ENCODE measurements around the gene FRMD1. TPM values are rescaled to one million over a fixed set of nuclear protein-coding genes. Genes with fewer than 3 reads are reported as not detected.

Gene FRMD1
- total RNA-seq, 1 experiment from 2014 or later: not detected

DNA sequence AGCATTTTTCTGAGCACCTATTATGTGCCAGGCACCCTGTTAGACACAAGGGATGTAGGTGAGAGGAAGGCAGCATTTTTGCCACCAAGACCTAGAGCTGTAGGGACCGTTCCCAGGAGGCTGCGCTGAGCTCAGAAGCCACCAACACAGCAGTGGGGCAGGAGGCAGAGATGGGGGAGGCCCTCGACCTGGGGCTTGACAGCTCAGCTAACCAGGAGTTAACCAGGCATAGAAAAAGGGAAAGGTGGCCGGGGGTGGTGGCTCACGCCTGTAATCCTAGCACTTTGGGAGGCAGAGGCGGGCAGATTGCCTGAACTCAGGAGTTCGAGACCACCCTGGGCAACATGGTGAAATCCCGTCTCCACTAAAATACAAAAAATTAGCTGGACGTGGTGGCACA lies 52.1 kb downstream of the FRMD1 start:
- Mint-ChIP-seq H3K36me3 (ENCODE audit: insufficient read depth, unreplicated experiment) (no peaks in the 10 kb centered on the region), H3K4me1 (ENCODE audit: insufficient read depth, unreplicated experiment) (peaks cover 5% of the 10 kb centered on the region), H3K9me3 (ENCODE audit: unreplicated experiment) (no peaks in the 10 kb centered on the region), H3K27ac (ENCODE audit: low read depth, unreplicated experiment) (no peak overlapping the region), H3K27me3 (ENCODE audit: insufficient read depth, unreplicated experiment) (peaks cover 8% of the 10 kb centered on the region), H3K4me3 (ENCODE audit: unreplicated experiment) (no peak overlapping the region)
- TF ChIP-seq, protein P1, sequence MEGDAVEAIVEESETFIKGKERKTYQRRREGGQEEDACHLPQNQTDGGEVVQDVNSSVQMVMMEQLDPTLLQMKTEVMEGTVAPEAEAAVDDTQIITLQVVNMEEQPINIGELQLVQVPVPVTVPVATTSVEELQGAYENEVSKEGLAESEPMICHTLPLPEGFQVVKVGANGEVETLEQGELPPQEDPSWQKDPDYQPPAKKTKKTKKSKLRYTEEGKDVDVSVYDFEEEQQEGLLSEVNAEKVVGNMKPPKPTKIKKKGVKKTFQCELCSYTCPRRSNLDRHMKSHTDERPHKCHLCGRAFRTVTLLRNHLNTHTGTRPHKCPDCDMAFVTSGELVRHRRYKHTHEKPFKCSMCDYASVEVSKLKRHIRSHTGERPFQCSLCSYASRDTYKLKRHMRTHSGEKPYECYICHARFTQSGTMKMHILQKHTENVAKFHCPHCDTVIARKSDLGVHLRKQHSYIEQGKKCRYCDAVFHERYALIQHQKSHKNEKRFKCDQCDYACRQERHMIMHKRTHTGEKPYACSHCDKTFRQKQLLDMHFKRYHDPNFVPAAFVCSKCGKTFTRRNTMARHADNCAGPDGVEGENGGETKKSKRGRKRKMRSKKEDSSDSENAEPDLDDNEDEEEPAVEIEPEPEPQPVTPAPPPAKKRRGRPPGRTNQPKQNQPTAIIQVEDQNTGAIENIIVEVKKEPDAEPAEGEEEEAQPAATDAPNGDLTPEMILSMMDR (IDR thresholded peaks at IDR 0.05; ENCODE audit: unreplicated experiment): no peak
- intact Hi-C loops (cut with micrococcal nuclease): no loop called here
- POLR2A ChIA-PET: no interaction called here
- CTCF ChIA-PET: interaction anchor here (0.6 kb wide), 1 partner anchor 204 kb away, joined by 3 read pairs; no protein-coding TSS in a partner anchor
- no peak for DNase-seq (ENCODE audit: unreplicated experiment)
- no TSS peak for BruUV-seq (replicated peaks)

DNA sequence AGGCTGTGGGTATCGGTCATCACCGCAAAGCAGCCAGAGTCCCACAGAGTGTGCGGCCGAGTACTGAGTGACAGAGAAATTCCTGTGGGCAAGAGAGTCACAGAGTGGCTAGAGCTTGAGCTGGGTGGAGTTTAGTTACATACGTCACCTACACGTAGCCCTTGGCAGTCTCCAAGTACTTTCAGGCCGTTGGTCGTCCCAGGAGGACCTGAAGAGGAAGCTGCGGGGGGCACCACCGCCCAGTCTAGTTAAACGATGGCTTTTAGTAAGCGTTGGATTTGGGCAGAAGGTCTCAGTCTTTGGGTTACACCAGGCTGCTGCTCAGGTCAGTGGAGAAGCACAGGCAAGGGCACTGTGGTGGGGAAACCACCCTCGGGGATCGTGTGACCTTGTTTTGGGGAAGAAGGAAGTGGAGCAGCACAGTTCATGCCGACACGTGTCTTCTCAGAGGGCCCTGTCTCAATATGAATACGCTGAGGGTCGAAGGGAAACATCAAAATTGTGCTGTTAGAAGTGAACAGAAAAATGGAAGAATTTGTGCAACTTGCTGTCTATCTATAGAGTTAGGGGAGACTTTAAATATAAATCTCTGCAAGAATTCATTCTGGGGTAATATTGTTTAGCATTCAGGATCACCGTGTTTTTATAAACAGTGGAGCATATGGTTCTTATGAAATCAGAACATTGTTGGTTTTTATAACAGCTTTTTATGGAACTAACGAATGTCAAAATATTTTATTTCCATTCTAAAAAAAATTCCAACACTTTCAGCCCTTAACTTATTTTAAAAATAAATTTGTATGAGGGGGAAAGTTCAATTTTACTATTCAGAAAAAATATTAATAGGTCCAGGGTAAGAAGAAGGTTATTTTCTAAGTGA lies 52.9 kb downstream of the FRMD1 start:
- peaks cover 5% of the 10 kb centered on the region for H3K4me1 Mint-ChIP-seq (ENCODE audit: insufficient read depth, unreplicated experiment)
- CTCF ChIA-PET: interaction anchor here (0.6 kb wide), 1 partner anchor 204 kb away, joined by 3 read pairs; no protein-coding TSS in a partner anchor
- TF ChIP-seq, protein P1 (IDR thresholded peaks at IDR 0.05; ENCODE audit: unreplicated experiment): no peak
- intact Hi-C loops (cut with micrococcal nuclease): no loop called here
- no peak overlapping the region for H3K27ac Mint-ChIP-seq (ENCODE audit: low read depth, unreplicated experiment)
- no peaks in the 10 kb centered on the region for H3K9me3 Mint-ChIP-seq (ENCODE audit: unreplicated experiment)
- BruUV-seq (replicated peaks): no TSS peak
- no peak overlapping the region for H3K4me3 Mint-ChIP-seq (ENCODE audit: unreplicated experiment)
- DNase-seq (ENCODE audit: unreplicated experiment): no peak
- H3K36me3 Mint-ChIP-seq (ENCODE audit: insufficient read depth, unreplicated experiment): no peaks in the 10 kb centered on the region
- POLR2A ChIA-PET: no interaction called here
- peaks cover 13% of the 10 kb centered on the region for H3K27me3 Mint-ChIP-seq (ENCODE audit: insufficient read depth, unreplicated experiment)

DNA sequence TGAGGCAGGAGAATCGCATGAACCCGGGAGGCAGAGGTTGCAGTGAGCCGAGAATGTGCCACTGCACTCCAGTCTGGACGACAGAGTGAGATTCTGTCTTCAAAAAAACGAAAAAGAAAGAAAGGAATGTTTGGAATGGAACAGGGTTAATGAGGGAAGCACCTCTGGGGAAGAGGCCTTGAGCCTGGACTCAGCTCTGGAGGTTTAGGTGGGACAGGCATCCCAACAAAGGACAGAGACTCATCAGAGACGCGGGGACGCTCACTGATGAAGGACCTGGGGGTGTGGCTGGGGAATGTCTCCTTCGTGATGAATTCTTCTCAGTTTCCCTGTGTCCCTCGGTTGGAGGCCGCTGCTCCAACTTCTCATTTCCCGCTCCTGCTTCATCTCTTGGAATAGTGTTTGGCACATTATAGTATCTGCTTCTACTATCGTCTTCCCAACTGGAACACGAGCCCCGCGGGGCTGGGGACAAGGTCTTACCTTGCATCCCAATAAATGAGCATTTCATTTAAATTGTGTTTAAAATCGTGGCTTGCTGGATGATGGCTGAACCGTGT lies 54.0 kb downstream of the FRMD1 start:
- ChIA-PET CTCF (interaction anchor here (0.5 kb wide), 1 partner anchor 688 kb away, joined by 5 read pairs; no protein-coding TSS in a partner anchor), POLR2A (no interaction called here)
- Mint-ChIP-seq H3K27ac (ENCODE audit: low read depth, unreplicated experiment) (no peak overlapping the region), H3K4me3 (ENCODE audit: unreplicated experiment) (no peak overlapping the region), H3K36me3 (ENCODE audit: insufficient read depth, unreplicated experiment) (no peaks in the 10 kb centered on the region), H3K9me3 (ENCODE audit: unreplicated experiment) (no peaks in the 10 kb centered on the region), H3K4me1 (ENCODE audit: insufficient read depth, unreplicated experiment) (peaks cover 5% of the 10 kb centered on the region), H3K27me3 (ENCODE audit: insufficient read depth, unreplicated experiment) (peaks cover 24% of the 10 kb centered on the region)
- intact Hi-C loops (cut with micrococcal nuclease): no loop called here
- TF ChIP-seq, protein P1 (IDR thresholded peaks at IDR 0.05; ENCODE audit: unreplicated experiment): no peak
- no TSS peak for BruUV-seq (replicated peaks)
- no peak for DNase-seq (ENCODE audit: unreplicated experiment)

DNA sequence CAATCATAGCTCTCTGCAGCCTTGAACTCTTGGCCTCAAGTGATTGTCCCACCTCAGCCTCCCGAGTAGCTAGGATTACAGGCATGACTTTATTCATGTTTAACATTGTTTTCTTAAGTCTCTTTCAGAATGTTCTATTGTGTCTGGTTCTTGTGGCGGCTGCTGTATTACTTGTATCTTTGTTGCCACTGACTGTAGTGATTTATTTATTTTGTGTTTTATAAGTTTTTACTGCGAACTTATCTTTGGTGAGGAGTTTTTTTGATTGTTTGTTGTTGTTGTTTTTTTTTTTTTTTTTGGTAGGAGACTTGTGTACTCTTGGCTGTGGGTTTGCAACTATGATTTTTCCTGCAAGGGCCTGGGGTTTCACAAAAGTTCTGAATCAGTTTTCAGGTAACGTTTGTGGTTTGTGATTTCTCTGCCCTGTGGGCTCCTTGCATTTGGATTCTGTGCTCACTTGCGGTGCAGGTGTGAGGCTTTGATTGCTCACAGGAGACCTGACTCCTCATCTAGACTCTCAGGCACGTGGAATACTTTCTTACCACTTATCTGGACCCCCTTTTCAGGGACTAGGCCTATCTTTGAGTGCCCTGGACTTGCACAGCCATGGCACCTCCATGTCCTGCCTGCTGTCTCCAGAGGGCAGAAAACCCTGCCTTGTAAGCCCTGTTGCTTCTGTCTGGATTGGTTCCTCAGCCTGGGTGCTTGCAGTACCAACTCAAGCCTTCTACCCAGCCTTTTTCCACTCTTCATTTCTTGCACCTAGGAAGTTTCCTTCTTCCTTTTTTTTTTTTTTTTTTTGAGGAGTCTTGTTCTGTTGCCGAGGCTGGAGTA lies 56.3 kb downstream of the FRMD1 start:
- CTCF ChIA-PET: no interaction called here
- Mint-ChIP-seq H3K4me1 (ENCODE audit: insufficient read depth, unreplicated experiment) (no peaks in the 10 kb centered on the region), H3K9me3 (ENCODE audit: unreplicated experiment) (peaks cover 10% of the 10 kb centered on the region), H3K36me3 (ENCODE audit: insufficient read depth, unreplicated experiment) (no peaks in the 10 kb centered on the region), H3K4me3 (ENCODE audit: unreplicated experiment) (no peak overlapping the region), H3K27me3 (ENCODE audit: insufficient read depth, unreplicated experiment) (peaks cover 39% of the 10 kb centered on the region), H3K27ac (ENCODE audit: low read depth, unreplicated experiment) (no peak overlapping the region)
- POLR2A ChIA-PET: no interaction called here
- no peak for DNase-seq (ENCODE audit: unreplicated experiment)
- intact Hi-C loops (cut with micrococcal nuclease): no loop called here
- TF ChIP-seq, protein P1 (IDR thresholded peaks at IDR 0.05; ENCODE audit: unreplicated experiment): no peak
- BruUV-seq (replicated peaks): no TSS peak

Data from MCF 10A (cell line).